Measurements from ENCODE around the gene AWAT2.
A peak's percentile ranks its signal among the peaks of the same experiment; 100 is the strongest.

AWAT2 gene

GRCh38 chrX:70049925-70050324, at the start of gene AWAT2:
Gene AWAT2, minus strand, starts transcription at chrX:70049938. Its CDS starts 6 bp downstream, at chrX:70049932.
- Histone ChIP-seq H3K4me3 (ENCODE audit: low read depth, low read length) (no peak within 1 kb of the TSS), H3K36me3 (replicated peaks) (no peaks in the 10 kb centered on the region), H3K27me3 (replicated peaks) (no peaks in the 10 kb centered on the region), H3K27ac (no peak within 1 kb of the TSS)
- no peak for TF ChIP-seq CTCF (IDR thresholded peaks at IDR 0.05; ENCODE audit: low read depth, low read length, missing control alignments)
- in situ Hi-C loops (cut with HindIII; ENCODE audit: low pct_ligation_motif_present, low sequenced_read_pairs): no loop called here
- DNase-seq: no peak

GRCh38 chrX:70096052-70096451, 46.3 kb upstream of the AWAT2 start:
- Histone ChIP-seq H3K4me3 (ENCODE audit: low read depth, low read length) (no peak overlapping the region), H3K36me3 (replicated peaks) (no peaks in the 10 kb centered on the region), H3K27me3 (replicated peaks) (no peaks in the 10 kb centered on the region), H3K27ac (no peak overlapping the region)
- in situ Hi-C loops (cut with HindIII; ENCODE audit: low pct_ligation_motif_present, low sequenced_read_pairs): no loop called here
- peak; percentile 11 for DNase-seq
- peak; percentile 51 for TF ChIP-seq CTCF (IDR thresholded peaks at IDR 0.05; ENCODE audit: low read depth, low read length, missing control alignments)

- TF ChIP-seq CTCF (IDR thresholded peaks at IDR 0.05; ENCODE audit: low read depth, low read length, missing control alignments): no peak
- H3K27ac ChIP-seq: no peak overlapping the region
- H3K36me3 ChIP-seq (replicated peaks): no peaks in the 10 kb centered on the region
- no peaks in the 10 kb centered on the region for H3K27me3 ChIP-seq (replicated peaks)
- H3K4me3 ChIP-seq (ENCODE audit: low read depth, low read length): no peak overlapping the region
- in situ Hi-C loops (cut with HindIII; ENCODE audit: low pct_ligation_motif_present, low sequenced_read_pairs): no loop called here
- no peak for DNase-seq
These were observed 42.5 kb upstream of the AWAT2 start for GRCh38 chrX:70092247-70092646.

- H3K4me3 ChIP-seq (ENCODE audit: low read depth, low read length): no peak overlapping the region
- no peaks in the 10 kb centered on the region for H3K27me3 ChIP-seq (replicated peaks)
- H3K36me3 ChIP-seq (replicated peaks): no peaks in the 10 kb centered on the region
- DNase-seq: peak; percentile 29
- no peak overlapping the region for H3K27ac ChIP-seq
- no peak for TF ChIP-seq CTCF (IDR thresholded peaks at IDR 0.05; ENCODE audit: low read depth, low read length, missing control alignments)
- in situ Hi-C loops (cut with HindIII; ENCODE audit: low pct_ligation_motif_present, low sequenced_read_pairs): no loop called here
These were observed 40.0 kb upstream of the AWAT2 start for GRCh38 chrX:70089604-70090297.

- Histone ChIP-seq H3K36me3 (replicated peaks) (no peaks in the 10 kb centered on the region), H3K27ac (no peak overlapping the region), H3K4me3 (ENCODE audit: low read depth, low read length) (no peak overlapping the region), H3K27me3 (replicated peaks) (no peaks in the 10 kb centered on the region)
- in situ Hi-C loops (cut with HindIII; ENCODE audit: low pct_ligation_motif_present, low sequenced_read_pairs): no loop called here
- TF ChIP-seq CTCF (IDR thresholded peaks at IDR 0.05; ENCODE audit: low read depth, low read length, missing control alignments): no peak
- no peak for DNase-seq
These were observed 39.0 kb upstream of the AWAT2 start for GRCh38 chrX:70088751-70089150.
